HepG2 (cell line): ENCODE data around the gene GCN1. TPM values are rescaled to one million over a fixed set of nuclear protein-coding genes. Genes with fewer than 3 reads are reported as not detected.

Experiments
- AGO1 ChIP-seq: fragments of 200-400 bp; formaldehyde crosslinking; IDR thresholded peaks from 2 replicates; pipeline ENCODE4 v1.6.1; 2017; ENCODE audit warnings: mild to moderate bottlenecking, low read depth, low read length, moderate library complexity; ENCODE audit not compliant: poor library complexity, severe bottlenecking
- ATF7 ChIP-seq, 2 experiments: fragments of 450-650 bp in 1 of 2; sonication (generic) in 1 of 2; formaldehyde crosslinking in 1 of 2; IDR thresholded peaks; 2 replicates each; pipeline versions ENCODE4 v1.4.0 to v1.6.1; 2016 to 2020; ENCODE audit warnings: antibody characterized with exemption in 1 of 2, mild to moderate bottlenecking in 1 of 2, missing genetic modification reagents in 1 of 2
- BORCS8-MEF2B ChIP-seq: sonication (generic); formaldehyde crosslinking; IDR thresholded peaks from 2 replicates; pipeline ENCODE4 v1.8.0; 2022; ENCODE audit warnings: mild to moderate bottlenecking, missing genetic modification reagents
- FOXA3 ChIP-seq: IDR thresholded peaks from 2 replicates; pipeline ENCODE4 v1.6.1; 2016; ENCODE audit warnings: missing genetic modification reagents, missing compliant biosample characterization
- HNF4A ChIP-seq: sonication (generic); formaldehyde crosslinking; IDR thresholded peaks from 2 replicates; pipeline ENCODE4 v1.4.0; 2020; ENCODE audit warnings: missing genetic modification reagents
- HOXA3 ChIP-seq: sonication (generic); formaldehyde crosslinking; IDR thresholded peaks from 2 replicates; pipeline ENCODE4 v1.5.0; 2020; ENCODE audit warnings: missing genetic modification reagents
- NFYB ChIP-seq: sonication (generic); formaldehyde crosslinking; IDR thresholded peaks from 2 replicates; pipeline ENCODE4 v1.4.0; 2020; ENCODE audit warnings: missing genetic modification reagents
- NKX3-1 ChIP-seq: sonication (generic); formaldehyde crosslinking; IDR thresholded peaks from 2 replicates; pipeline ENCODE4 v1.5.0; 2020; ENCODE audit warnings: missing genetic modification reagents
- NR2F1 ChIP-seq, 2 experiments: fragments of 450-650 bp in 1 of 2; formaldehyde crosslinking in 1 of 2; IDR thresholded peaks; 2 replicates each; pipeline versions ENCODE4 v1.5.0 to v1.6.1; 2016 to 2020; ENCODE audit warnings: mild to moderate bottlenecking in 1 of 2, missing compliant biosample characterization in 1 of 2, missing genetic modification reagents in 1 of 2, moderate library complexity in 1 of 2
- RORA ChIP-seq: sonication (generic); formaldehyde crosslinking; IDR thresholded peaks from 2 replicates; pipeline ENCODE4 v1.5.0; 2020; ENCODE audit warnings: mild to moderate bottlenecking, missing genetic modification reagents, moderate library complexity
- SAP130 ChIP-seq: IDR thresholded peaks from 2 replicates; pipeline ENCODE4 v1.6.1; 2016; ENCODE audit warnings: low read depth
- SOX13 ChIP-seq, 3 experiments: fragments of 450-650 bp in 1 of 3; sonication (generic) in 1 of 3; formaldehyde crosslinking in 1 of 3; IDR thresholded peaks in 2 of 3; conservative IDR thresholded peaks in 1 of 3; 2 replicates each; pipeline versions ENCODE4 v1.5.0 to v1.6.1; 2016 to 2020; ENCODE audit warnings: antibody characterized with exemption in 1 of 3, mild to moderate bottlenecking in 1 of 3, missing compliant biosample characterization in 1 of 3, missing genetic modification reagents in 1 of 3, moderate library complexity in 1 of 3
- TBX2 ChIP-seq: sonication (generic); formaldehyde crosslinking; IDR thresholded peaks from 2 replicates; pipeline ENCODE4 v1.5.0; 2020; ENCODE audit warnings: missing genetic modification reagents, mild to moderate bottlenecking, borderline replicate concordance
- TEAD3 ChIP-seq: optimal IDR thresholded peaks from 2 replicates; pipeline ENCODE3; 2016; ENCODE audit warnings: borderline replicate concordance
- TGIF2 ChIP-seq: IDR thresholded peaks from 2 replicates; pipeline ENCODE4 v1.6.1; 2016; ENCODE audit warnings: control low read depth, missing compliant biosample characterization
- ZBTB38 ChIP-seq: sonication (generic); formaldehyde crosslinking; IDR thresholded peaks from 2 replicates; pipeline ENCODE4 v1.5.1; 2020; ENCODE audit warnings: mild to moderate bottlenecking, missing genetic modification reagents
- polyA plus RNA-seq, 8 experiments: library from polyadenylated mRNA; depleted of rRNA in 3 of 8; stranded (reverse) in 7 of 8; unstranded in 1 of 8; fragments of >200 nt; fragmentation: Illumina TruSeq in 4 of 8; extraction: Trizol in 4 of 8; gene quantifications; 2 replicates each; pipeline versions ENCODE4 v1.2.1 to v1.2.3, GENCODE V29; 2011 to 2016; ENCODE audit warnings: low read depth in 4 of 8, missing spikeins in 1 of 8, mixed read lengths in 1 of 8; ENCODE audit not compliant: insufficient read depth in 1 of 8
- total RNA-seq, 5 experiments: library from RNA; depleted of rRNA; stranded (reverse); fragments of >200 nt; fragmentation: Illumina TruSeq; extraction: Trizol; gene quantifications; 2 replicates each; pipeline ENCODE4 v1.2.3, GENCODE V29; 2016; ENCODE audit warnings: low read depth in 1 of 5
- TF ChIP-seq, protein P1 (sequence below): sonication (generic); formaldehyde crosslinking; IDR thresholded peaks from 2 replicates; pipeline ENCODE4 v1.4.0; 2020; ENCODE audit warnings: missing genetic modification reagents
- TF ChIP-seq, protein P2 (sequence below): sonication (generic); formaldehyde crosslinking; IDR thresholded peaks from 2 replicates; pipeline ENCODE4 v1.5.0; 2020; ENCODE audit warnings: mild to moderate bottlenecking, missing genetic modification reagents, borderline replicate concordance
- TF ChIP-seq, protein P3 (sequence below): sonication (generic); formaldehyde crosslinking; conservative IDR thresholded peaks from 2 replicates; pipeline ENCODE4 v1.8.1; 2023; ENCODE audit warnings: missing genetic modification reagents
- TF ChIP-seq, protein P4 (sequence below): IDR thresholded peaks from 2 replicates; pipeline ENCODE4 v1.6.1; 2016; ENCODE audit warnings: control low read depth

Gene GCN1
- total and polyA plus RNA-seq, 2 of the 13 experiments (the other 11 are each of a cell fraction or from before 2014, with no cell fraction given) = 58.2 to 83.0 TPM

DNA sequence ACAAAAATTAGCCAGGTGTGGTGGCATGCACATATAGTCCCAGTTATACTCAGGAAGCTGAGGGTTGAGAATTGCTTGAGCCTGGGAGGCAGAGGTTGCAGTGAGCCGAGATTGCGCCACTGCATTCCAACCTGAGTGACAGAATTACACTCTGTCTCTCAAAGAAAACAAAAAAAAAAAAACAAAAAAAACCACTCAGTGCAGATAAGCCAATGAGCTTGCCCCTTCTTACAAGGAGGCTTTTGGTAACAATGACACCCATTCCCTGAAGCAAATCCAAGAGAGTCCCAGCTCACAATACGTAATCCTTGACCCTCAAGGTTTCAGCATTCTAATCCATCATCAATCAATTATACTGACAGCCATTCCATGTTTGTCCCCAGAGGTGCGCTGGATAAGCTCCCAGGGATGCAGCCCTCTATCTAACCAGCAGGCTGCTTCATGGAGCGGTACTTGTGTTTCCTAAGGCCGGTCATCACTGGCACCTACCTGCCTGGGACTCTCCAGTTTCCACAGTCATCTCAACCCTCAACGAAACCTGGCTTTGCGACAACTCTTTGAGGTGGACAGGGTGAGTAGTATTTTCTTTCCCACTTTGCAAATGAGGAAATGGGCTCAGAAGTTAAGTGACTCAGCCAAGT, 12.4 kb downstream of the GCN1 start (continued):
- TF ChIP-seq, protein P1, sequence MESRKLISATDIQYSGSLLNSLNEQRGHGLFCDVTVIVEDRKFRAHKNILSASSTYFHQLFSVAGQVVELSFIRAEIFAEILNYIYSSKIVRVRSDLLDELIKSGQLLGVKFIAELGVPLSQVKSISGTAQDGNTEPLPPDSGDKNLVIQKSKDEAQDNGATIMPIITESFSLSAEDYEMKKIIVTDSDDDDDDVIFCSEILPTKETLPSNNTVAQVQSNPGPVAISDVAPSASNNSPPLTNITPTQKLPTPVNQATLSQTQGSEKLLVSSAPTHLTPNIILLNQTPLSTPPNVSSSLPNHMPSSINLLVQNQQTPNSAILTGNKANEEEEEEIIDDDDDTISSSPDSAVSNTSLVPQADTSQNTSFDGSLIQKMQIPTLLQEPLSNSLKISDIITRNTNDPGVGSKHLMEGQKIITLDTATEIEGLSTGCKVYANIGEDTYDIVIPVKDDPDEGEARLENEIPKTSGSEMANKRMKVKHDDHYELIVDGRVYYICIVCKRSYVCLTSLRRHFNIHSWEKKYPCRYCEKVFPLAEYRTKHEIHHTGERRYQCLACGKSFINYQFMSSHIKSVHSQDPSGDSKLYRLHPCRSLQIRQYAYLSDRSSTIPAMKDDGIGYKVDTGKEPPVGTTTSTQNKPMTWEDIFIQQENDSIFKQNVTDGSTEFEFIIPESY (CRISPR knock-in tag) = peak; percentile 72; the same call in 1 of the 2 replicates
- TF ChIP-seq NFYB (CRISPR knock-in tag) (peak; percentile 33; the same call in 1 of the 2 replicates), TGIF2 (peak; percentile 73; the same call in 1 of the 2 replicates), NR2F1 (CRISPR knock-in tag; IDR thresholded peaks at IDR 0.05) (0 out of 4 replicates have a peak, but pooled peaks of 1 of the 2 experiments have one; percentile 11), BORCS8-MEF2B (no peak), ZBTB38 (CRISPR knock-in tag) (peak; percentile 81), RORA (CRISPR knock-in tag) (no peak), SOX13 (IDR thresholded peaks at IDR 0.05) (no peak), SOX13 (CRISPR knock-in tag; conservative IDR thresholded peaks at IDR 0.05 in 1 of 2, IDR thresholded peaks at IDR 0.05 in 1 of 2) (peak in 1 of 2 experiments; percentile 43; a peak in 1 of 4 replicates), AGO1 (no peak), HOXA3 (CRISPR knock-in tag) (peak; percentile 49; the same call in 1 of the 2 replicates), TEAD3 (CRISPR knock-in tag) (peak; percentile 93), SAP130 (CRISPR knock-in tag) (peak; percentile 10; the same call in 1 of the 2 replicates), ATF7 (IDR thresholded peaks at IDR 0.05) (0 out of 2 replicates have a peak, but pooled peaks have one; percentile 6), ATF7 (CRISPR knock-in tag; IDR thresholded peaks at IDR 0.05) (no peak), HNF4A (CRISPR knock-in tag) (0 out of 2 replicates have a peak, but pooled peaks have one; percentile 9), TBX2 (CRISPR knock-in tag) (0 out of 2 replicates have a peak, but pooled peaks have one; percentile 13), NKX3-1 (CRISPR knock-in tag) (no peak), FOXA3 (0 out of 2 replicates have a peak, but pooled peaks have one; percentile 4)
- TF ChIP-seq, protein P2, sequence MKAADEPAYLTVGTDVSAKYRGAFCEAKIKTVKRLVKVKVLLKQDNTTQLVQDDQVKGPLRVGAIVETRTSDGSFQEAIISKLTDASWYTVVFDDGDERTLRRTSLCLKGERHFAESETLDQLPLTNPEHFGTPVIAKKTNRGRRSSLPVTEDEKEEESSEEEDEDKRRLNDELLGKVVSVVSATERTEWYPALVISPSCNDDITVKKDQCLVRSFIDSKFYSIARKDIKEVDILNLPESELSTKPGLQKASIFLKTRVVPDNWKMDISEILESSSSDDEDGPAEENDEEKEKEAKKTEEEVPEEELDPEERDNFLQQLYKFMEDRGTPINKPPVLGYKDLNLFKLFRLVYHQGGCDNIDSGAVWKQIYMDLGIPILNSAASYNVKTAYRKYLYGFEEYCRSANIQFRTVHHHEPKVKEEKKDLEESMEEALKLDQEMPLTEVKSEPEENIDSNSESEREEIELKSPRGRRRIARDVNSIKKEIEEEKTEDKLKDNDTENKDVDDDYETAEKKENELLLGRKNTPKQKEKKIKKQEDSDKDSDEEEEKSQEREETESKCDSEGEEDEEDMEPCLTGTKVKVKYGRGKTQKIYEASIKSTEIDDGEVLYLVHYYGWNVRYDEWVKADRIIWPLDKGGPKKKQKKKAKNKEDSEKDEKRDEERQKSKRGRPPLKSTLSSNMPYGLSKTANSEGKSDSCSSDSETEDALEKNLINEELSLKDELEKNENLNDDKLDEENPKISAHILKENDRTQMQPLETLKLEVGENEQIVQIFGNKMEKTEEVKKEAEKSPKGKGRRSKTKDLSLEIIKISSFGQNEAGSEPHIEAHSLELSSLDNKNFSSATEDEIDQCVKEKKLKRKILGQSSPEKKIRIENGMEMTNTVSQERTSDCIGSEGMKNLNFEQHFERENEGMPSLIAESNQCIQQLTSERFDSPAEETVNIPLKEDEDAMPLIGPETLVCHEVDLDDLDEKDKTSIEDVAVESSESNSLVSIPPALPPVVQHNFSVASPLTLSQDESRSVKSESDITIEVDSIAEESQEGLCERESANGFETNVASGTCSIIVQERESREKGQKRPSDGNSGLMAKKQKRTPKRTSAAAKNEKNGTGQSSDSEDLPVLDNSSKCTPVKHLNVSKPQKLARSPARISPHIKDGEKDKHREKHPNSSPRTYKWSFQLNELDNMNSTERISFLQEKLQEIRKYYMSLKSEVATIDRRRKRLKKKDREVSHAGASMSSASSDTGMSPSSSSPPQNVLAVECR (CRISPR knock-in tag) = 0 out of 2 replicates have a peak, but pooled peaks have one; percentile 28
- TF ChIP-seq, protein P3, sequence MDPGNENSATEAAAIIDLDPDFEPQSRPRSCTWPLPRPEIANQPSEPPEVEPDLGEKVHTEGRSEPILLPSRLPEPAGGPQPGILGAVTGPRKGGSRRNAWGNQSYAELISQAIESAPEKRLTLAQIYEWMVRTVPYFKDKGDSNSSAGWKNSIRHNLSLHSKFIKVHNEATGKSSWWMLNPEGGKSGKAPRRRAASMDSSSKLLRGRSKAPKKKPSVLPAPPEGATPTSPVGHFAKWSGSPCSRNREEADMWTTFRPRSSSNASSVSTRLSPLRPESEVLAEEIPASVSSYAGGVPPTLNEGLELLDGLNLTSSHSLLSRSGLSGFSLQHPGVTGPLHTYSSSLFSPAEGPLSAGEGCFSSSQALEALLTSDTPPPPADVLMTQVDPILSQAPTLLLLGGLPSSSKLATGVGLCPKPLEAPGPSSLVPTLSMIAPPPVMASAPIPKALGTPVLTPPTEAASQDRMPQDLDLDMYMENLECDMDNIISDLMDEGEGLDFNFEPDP = 0 out of 2 replicates have a peak, but pooled peaks have one; percentile 16
- TF ChIP-seq, protein P4, sequence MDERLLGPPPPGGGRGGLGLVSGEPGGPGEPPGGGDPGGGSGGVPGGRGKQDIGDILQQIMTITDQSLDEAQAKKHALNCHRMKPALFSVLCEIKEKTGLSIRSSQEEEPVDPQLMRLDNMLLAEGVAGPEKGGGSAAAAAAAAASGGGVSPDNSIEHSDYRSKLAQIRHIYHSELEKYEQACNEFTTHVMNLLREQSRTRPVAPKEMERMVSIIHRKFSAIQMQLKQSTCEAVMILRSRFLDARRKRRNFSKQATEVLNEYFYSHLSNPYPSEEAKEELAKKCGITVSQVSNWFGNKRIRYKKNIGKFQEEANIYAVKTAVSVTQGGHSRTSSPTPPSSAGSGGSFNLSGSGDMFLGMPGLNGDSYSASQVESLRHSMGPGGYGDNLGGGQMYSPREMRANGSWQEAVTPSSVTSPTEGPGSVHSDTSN = peak; percentile 55
